PC-3 (cell line): ENCODE data around the gene A2ML1. TPM values are rescaled to one million over a fixed set of nuclear protein-coding genes. Genes with fewer than 3 reads are reported as not detected.
"Not testable (repeated sequence)": the region's sequence is repeated elsewhere in the genome, so short reads cannot be mapped to it uniquely, and the experiment has no call there.

Source experiments
- ATAC-seq: fragments of 200-7000 bp; cut with Tn5 transposase; 2 replicates; pipeline ENCODE4 v1.9.1; 2020; ENCODE audit warnings: mild to moderate bottlenecking, moderate library complexity
- BruUV-seq: library from RNA; stranded (reverse); fragments of 400-500 nt; replicated peaks from 2 replicates; lab custom pipeline; 2021; lab: Mats Ljungman, UMichigan
- CTCF ChIA-PET: fragments of 300-600 bp; sonication (Branson Sonifier 250); formaldehyde crosslinking; loops from one replicate; lab custom pipeline; 2022; ENCODE audit warnings: antibody characterized with exemption; lab: Charles Lee
- POLR2A ChIA-PET: fragments of 300-600 bp; sonication (Branson Sonifier 250); formaldehyde crosslinking; loops from one replicate; lab custom pipeline; 2022; ENCODE audit warnings: antibody characterized with exemption; ENCODE audit not compliant: unreplicated experiment; lab: Charles Lee
- DNase-seq: peaks from one replicate; pipeline ENCODE4 v3.0.0-alpha.2; 2015
- H2AFZ ChIP-seq: fragments of 300-600 bp; sonication (generic); 2 replicates; pipeline ENCODE4 v1.6.0; 2016; ENCODE audit warnings: antibody characterized with exemption, low read length
- H3F3A ChIP-seq: fragments of 300-600 bp; sonication (generic); one replicate; pipeline ENCODE4 v1.6.0; 2017; ENCODE audit warnings: antibody characterized with exemption, low read length, control low read depth, mild to moderate bottlenecking; ENCODE audit not compliant: unreplicated experiment
- H3K27ac ChIP-seq: fragments of 300-600 bp; sonication (generic); 2 replicates; pipeline ENCODE4 v1.5.1; 2016; ENCODE audit warnings: mild to moderate bottlenecking, low read length
- H3K27me3 ChIP-seq: fragments of 300-600 bp; sonication (generic); 2 replicates; pipeline ENCODE4 v1.6.1; 2016; ENCODE audit warnings: low read length, mixed read lengths
- H3K36me3 ChIP-seq: fragments of 300-600 bp; sonication (generic); 2 replicates; pipeline ENCODE4 v1.6.1; 2016; ENCODE audit warnings: low read depth, mixed run types, low read length, mixed read lengths
- H3K4me1 ChIP-seq: fragments of 300-600 bp; sonication (generic); 2 replicates; pipeline ENCODE4 v1.5.1; 2016; ENCODE audit warnings: low read length; ENCODE audit not compliant: insufficient read depth
- H3K4me2 ChIP-seq: fragments of 300-600 bp; sonication (generic); 2 replicates; pipeline ENCODE4 v1.6.0; 2016; ENCODE audit warnings: low read length
- H3K4me3 ChIP-seq: fragments of 300-600 bp; sonication (generic); 2 replicates; pipeline ENCODE4 v1.5.1; 2016; ENCODE audit warnings: mild to moderate bottlenecking, low read length, mixed read lengths
- H3K79me2 ChIP-seq: fragments of 300-600 bp; sonication (generic); 2 replicates; pipeline ENCODE4 v1.6.1; 2017; ENCODE audit warnings: low read length, mixed read lengths
- H3K9ac ChIP-seq: fragments of 300-600 bp; sonication (generic); 2 replicates; pipeline ENCODE4 v1.6.0; 2016; ENCODE audit warnings: mild to moderate bottlenecking, low read length
- H3K9me2 ChIP-seq: fragments of 300-600 bp; sonication (generic); replicated peaks from 2 replicates; pipeline ENCODE4 v1.6.1; 2016; ENCODE audit warnings: mixed run types, low read length, mixed read lengths
- H3K9me3 ChIP-seq: fragments of 300-600 bp; sonication (generic); 2 replicates; pipeline ENCODE4 v1.6.1; 2016; ENCODE audit warnings: low read length, mixed read lengths
- H4K20me1 ChIP-seq: fragments of 300-600 bp; sonication (generic); 2 replicates; pipeline ENCODE4 v1.6.1; 2016; ENCODE audit warnings: low read length, mixed read lengths
- EZH2 ChIP-seq: fragments of 300-600 bp; sonication (generic); IDR thresholded peaks from one replicate; pipeline ENCODE4 v1.6.1; 2017; ENCODE audit warnings: antibody characterized with exemption, mild to moderate bottlenecking, low read length; ENCODE audit not compliant: unreplicated experiment
- EZH2phosphoT487 ChIP-seq: fragments of 300-600 bp; sonication (generic); IDR thresholded peaks from 2 replicates; pipeline ENCODE4 v1.6.1; 2018; ENCODE audit warnings: mild to moderate bottlenecking, antibody characterized with exemption, low read length, borderline replicate concordance
- intact Hi-C: fragments of 100-400 bp; cut with micrococcal nuclease; formaldehyde crosslinking; loops from 2 replicates; pipeline ENCODE4 v1.9.0; 2023
- total RNA-seq: library from RNA; depleted of rRNA; stranded (reverse); fragments of >200 nt; gene quantifications from 2 replicates; pipeline ENCODE4 v1.2.3, GENCODE V29; 2014
- TF ChIP-seq, protein P1 (sequence below): fragments of 300-600 bp; sonication (generic); conservative IDR thresholded peaks from 2 replicates; pipeline ENCODE4 v1.5.1; 2017; ENCODE audit warnings: antibody characterized with exemption, low read depth, mild to moderate bottlenecking, low read length

The A2ML1 gene
- total RNA-seq, 1 experiment from 2014 or later, result 0.36 TPM

DNA sequence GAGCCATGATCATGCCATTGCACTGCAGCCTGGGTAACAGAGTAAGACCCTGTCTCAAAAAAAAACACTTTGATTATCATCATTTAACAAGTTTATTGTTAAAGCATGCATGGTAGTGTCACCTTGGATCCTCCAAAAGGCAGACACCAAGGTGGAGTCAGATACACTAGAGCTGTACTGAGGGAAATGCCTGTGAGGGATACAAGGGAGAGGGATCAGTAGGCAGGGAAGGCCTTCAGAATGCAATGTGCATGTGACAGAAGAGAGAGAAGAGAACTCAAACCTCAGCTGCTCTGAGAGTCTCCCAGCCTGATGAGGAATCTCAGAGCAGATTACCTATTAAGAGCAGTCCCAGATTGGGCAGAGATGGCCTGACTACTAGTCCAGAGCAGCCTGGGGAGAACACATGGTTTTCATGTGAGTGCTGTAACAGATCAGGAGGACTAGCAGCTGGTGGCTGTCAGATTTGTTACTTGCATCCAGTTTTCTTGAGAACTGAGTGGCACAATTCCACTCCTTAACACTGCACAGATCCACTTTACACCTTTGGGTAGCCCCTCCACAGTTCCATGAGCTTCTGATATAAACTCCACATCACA is 38.0 kb upstream of the A2ML1 start:
- POLR2A ChIA-PET, result no interaction called here
- Histone ChIP-seq H3K4me1 (no peaks in the 10 kb centered on the region), H3F3A (no peaks in the 10 kb centered on the region), H3K4me3 (no peak overlapping the region), H3K9me2 (no peaks in the 10 kb centered on the region), H2AFZ (no peak overlapping the region), H3K9ac (no peak overlapping the region), H3K9me3 (no peaks in the 10 kb centered on the region), H3K79me2 (no peaks in the 10 kb centered on the region), H3K27ac (no peak overlapping the region), H4K20me1 (no peaks in the 10 kb centered on the region), H3K36me3 (no peaks in the 10 kb centered on the region), H3K4me2 (no peak overlapping the region), H3K27me3 (no peaks in the 10 kb centered on the region)
- intact Hi-C loops, result loop anchor here (5.0 kb wide), 1 partner anchor 253 kb away; no protein-coding TSS in a partner anchor
- no TSS peak for BruUV-seq
- CTCF ChIA-PET, result no interaction called here
- DNase-seq, result no peak
- ATAC-seq, result no peak
- TF ChIP-seq, protein P1, sequence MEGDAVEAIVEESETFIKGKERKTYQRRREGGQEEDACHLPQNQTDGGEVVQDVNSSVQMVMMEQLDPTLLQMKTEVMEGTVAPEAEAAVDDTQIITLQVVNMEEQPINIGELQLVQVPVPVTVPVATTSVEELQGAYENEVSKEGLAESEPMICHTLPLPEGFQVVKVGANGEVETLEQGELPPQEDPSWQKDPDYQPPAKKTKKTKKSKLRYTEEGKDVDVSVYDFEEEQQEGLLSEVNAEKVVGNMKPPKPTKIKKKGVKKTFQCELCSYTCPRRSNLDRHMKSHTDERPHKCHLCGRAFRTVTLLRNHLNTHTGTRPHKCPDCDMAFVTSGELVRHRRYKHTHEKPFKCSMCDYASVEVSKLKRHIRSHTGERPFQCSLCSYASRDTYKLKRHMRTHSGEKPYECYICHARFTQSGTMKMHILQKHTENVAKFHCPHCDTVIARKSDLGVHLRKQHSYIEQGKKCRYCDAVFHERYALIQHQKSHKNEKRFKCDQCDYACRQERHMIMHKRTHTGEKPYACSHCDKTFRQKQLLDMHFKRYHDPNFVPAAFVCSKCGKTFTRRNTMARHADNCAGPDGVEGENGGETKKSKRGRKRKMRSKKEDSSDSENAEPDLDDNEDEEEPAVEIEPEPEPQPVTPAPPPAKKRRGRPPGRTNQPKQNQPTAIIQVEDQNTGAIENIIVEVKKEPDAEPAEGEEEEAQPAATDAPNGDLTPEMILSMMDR, result no peak
- TF ChIP-seq EZH2 (no peak), EZH2phosphoT487 (no peak)

DNA sequence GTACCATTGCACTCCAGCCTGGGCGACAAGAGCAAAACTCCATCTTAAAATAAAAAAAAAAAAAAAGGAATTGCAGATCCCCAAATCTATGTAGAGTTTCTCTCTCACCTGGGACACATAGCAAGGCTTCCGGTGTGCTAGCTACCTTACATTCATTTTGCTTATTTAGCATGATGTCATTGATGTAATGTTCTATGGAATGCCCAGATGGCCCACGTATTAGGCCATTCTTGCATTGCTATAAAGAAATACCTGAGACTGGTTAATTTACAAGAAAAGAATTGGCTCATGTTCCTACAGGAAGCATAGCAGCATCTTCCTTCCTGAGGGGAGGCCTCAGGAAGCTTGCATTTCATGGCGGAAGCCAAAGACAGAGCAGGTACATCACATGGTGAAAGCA is 36.9 kb upstream of the A2ML1 start:
- no peaks in the 10 kb centered on the region for H3K36me3 ChIP-seq
- no peak overlapping the region for H3K9ac ChIP-seq
- no peaks in the 10 kb centered on the region for H4K20me1 ChIP-seq
- TF ChIP-seq, protein P1, result no peak
- CTCF ChIA-PET, result no interaction called here
- no peaks in the 10 kb centered on the region for H3K4me1 ChIP-seq
- H3F3A ChIP-seq, result no peaks in the 10 kb centered on the region
- H3K4me3 ChIP-seq, result no peak overlapping the region
- no peaks in the 10 kb centered on the region for H3K9me2 ChIP-seq
- BruUV-seq, result no TSS peak
- no peak overlapping the region for H3K27ac ChIP-seq
- H2AFZ ChIP-seq, result no peak overlapping the region
- no peaks in the 10 kb centered on the region for H3K9me3 ChIP-seq
- no peak overlapping the region for H3K4me2 ChIP-seq
- POLR2A ChIA-PET, result no interaction called here
- ATAC-seq (no peak), DNase-seq (no peak)
- no peaks in the 10 kb centered on the region for H3K79me2 ChIP-seq
- H3K27me3 ChIP-seq, result no peaks in the 10 kb centered on the region
- intact Hi-C loops, result no loop called here

DNA sequence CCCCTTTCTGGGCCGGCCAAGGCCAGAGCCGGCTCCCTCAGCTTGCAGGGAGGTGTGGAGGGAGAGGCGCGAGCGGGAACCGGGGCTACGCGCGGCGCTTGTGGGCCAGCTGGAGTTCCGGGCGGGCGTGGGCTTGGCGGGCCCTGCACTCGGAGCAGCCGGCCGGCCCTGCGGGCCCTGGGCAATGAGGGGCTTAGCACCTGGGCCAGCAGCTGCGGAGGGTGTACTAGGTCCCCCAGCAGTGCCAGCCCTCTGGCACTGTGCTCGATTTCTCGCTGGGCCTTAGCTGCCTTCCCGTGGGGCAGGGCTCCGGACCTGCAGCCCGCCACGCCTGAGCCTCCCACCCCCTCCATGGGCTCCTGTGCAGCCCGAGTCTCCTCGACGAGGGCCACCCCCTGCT is 35.2 kb upstream of the A2ML1 start:
- H3K4me1 ChIP-seq, H3K79me2 ChIP-seq, H3K36me3 ChIP-seq, H3K9me2 ChIP-seq, H3K27ac ChIP-seq, ATAC-seq, H3K9me3 ChIP-seq, CTCF ChIA-PET, DNase-seq, BruUV-seq, H2AFZ ChIP-seq, POLR2A ChIA-PET, H3K9ac ChIP-seq, H3K4me2 ChIP-seq, H3F3A ChIP-seq, H4K20me1 ChIP-seq, intact Hi-C loops, H3K4me3 ChIP-seq, H3K27me3 ChIP-seq: not testable (repeated sequence)

DNA sequence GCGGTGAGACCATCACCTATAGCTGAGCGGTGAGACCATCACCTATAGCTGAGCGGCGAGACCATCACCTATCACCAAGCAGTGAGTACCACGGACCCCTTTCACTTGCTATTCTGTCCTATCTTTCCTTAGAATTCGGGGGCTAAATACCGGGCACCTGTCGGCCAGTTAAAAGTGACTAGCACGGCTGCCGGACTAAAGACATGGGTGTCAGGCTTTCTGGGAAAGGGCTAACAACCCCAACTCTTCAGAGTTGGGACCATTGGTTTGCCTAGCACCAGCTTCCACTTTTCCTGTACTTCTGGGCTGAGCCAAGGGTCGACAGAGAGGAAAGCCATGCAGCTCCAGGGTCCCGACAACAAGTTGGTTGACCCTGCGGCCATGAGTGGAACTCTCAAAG is 33.7 kb upstream of the A2ML1 start:
- intact Hi-C loops, H2AFZ ChIP-seq, H3K9me2 ChIP-seq, H3K4me2 ChIP-seq, H3F3A ChIP-seq, H3K27me3 ChIP-seq, H3K9ac ChIP-seq, H3K36me3 ChIP-seq, H3K79me2 ChIP-seq, BruUV-seq, H3K4me1 ChIP-seq, DNase-seq, H3K4me3 ChIP-seq, CTCF ChIA-PET, ATAC-seq, H3K9me3 ChIP-seq, H4K20me1 ChIP-seq, H3K27ac ChIP-seq, POLR2A ChIA-PET: not testable (repeated sequence)

DNA sequence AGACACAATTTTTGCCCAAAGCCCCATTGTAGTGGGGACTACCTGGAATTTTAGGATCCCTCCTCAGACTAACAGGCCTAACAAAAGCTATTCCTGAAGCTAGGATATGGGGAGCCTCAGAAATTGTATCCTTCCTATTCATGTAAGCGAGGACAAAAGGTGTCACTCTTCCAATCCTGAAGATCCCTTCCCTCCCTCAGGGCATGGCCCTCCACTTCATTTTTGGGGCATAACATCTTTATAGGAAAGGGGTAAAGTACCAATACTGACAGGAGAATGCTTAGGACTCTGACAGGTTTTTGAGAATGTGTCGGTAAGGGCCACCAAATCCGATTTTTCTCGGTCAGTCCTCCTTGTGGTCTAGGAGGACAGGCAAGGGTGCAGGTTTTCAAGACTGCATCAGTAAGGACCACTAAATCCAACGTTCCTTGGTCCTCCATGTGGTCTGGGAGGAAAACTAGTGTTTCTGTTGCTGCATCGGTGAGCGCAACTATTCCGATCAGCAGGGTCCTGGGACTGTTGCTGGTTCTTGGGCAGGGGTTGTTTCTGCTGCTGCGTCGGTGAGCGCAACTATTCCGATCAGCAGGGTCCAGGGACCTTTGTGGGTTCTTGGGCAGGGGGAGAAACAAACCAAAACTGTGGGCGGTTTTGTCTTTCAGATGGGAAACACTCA is 32.9 kb upstream of the A2ML1 start:
- POLR2A ChIA-PET, H3K9me3 ChIP-seq, intact Hi-C loops, H3K79me2 ChIP-seq, DNase-seq, H3K4me2 ChIP-seq, H3K36me3 ChIP-seq, ATAC-seq, BruUV-seq, H2AFZ ChIP-seq, H3K4me1 ChIP-seq, H3K27ac ChIP-seq, H3K9me2 ChIP-seq, H3F3A ChIP-seq, H3K4me3 ChIP-seq, H4K20me1 ChIP-seq, H3K27me3 ChIP-seq, H3K9ac ChIP-seq, CTCF ChIA-PET: not testable (repeated sequence)
